Fibroblast of skin of right biceps (primary cell): Measurements from ENCODE around the gene TNNT1.
"Not testable (repeated sequence)": the region's sequence is repeated elsewhere in the genome, so short reads cannot be mapped to it uniquely, and the experiment has no call there.

Experiments used
- DNase-seq: peaks from one replicate; pipeline ENCODE4 v3.0.0-alpha.2; 2013

The TNNT1 gene

DNA sequence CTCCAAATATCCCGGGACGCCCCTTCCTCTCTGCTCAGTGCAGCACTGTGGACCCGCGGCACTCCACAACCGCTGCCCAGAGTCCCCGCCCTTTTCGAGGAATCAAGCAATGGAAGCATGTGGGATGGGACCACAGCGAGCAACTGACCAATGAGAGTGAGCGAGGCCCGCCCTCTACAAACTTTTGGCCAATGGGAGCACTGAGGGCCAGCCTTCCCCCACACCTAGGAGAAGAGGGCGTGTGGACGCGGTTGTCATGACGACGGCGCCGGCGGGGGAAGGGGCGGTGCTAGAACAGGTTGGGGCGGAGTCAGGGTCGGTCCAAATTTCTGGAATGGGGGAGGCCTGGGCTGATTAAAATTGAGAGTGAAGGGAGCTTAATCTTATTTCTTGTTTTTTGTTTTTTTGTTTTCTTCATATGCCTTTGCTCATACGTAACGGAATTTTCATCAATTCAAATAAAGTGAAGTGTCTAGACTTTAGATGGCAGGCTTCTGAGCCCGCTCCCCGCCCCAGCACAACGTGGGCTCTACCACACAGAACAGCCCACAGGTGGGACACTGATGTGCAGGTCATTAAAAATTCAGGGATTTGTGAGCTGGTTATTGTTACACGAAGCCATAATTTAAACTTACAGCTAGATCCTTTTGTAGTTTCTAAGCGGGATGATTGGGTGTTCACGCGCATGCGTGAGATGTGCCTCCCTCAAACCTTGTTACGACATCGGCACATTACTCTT lies 17.7 kb upstream of the TNNT1 start, which contains the start of gene DNAAF3:
TSS of gene DNAAF3 (minus strand) at position 84 of the 739 bp plus-strand sequence. CDS start 200 bp downstream, outside the sequence.
- DNase-seq = peak; percentile 98

DNA sequence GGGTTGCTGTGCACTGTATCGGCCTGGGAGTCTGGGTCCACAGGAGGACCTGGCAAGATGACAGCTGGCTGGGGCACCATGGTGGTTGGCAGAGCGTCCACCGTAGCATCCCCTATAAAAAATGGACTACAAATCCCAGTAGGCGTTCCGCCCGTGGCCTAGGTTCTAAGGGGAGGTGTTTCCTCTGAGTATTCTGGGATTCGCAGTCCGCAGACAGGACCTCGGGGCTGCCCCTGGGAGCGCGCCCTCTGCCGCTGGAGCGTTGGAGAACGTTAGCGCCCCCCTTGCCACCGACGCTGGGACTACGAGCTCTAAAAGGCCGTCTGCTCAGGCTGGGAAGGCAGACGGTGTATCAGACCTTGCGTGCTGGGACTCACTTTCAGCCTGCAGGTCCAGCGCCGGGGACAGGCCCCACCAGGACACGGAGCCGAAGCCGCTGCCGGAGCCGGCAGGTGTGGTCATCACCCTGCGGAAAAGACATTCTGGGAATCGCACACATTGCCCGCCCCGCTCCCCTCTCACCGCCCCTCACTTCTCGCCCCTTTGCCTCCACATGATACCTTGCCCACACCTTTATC lies 17.0 kb upstream of the TNNT1 start:
- peak; percentile 74 for DNase-seq

DNA sequence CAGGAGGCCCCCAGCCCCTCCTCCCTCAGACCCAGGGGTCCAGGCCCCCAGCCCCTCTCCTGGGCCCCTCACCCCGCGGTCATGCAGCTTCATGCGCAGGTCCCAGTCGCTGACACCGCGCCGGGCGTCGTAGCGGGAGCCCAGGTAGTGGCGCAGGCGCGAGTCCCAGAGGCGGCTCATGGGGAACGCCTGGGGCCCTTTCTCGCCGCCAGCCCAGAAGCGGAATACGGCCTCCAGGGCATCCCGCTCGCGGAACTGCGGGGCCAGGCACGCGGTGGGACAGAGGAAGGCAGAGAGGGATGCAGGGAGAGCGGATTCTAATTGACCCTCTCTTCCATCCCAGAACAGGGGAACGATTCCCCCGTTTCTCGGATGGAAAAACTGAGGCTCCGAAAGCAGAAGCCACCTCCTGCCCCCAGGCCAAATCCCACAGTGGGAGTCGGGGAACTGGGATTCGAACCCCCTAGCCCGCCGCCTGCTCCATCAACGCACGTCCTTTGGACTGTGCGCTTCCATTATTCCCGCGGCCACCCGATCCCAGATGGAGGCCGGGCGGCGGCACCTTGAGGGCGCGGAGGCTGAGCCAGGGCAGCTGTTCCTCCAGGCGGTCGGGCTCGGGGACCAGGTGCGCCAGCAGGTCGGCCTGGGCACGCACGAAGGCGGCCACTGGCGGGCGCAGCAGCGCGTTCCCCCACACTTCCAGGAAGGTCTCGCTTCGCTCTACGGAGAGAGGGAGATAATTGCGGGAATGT lies 12.7 kb upstream of the TNNT1 start:
- DNase-seq = no peak

DNA sequence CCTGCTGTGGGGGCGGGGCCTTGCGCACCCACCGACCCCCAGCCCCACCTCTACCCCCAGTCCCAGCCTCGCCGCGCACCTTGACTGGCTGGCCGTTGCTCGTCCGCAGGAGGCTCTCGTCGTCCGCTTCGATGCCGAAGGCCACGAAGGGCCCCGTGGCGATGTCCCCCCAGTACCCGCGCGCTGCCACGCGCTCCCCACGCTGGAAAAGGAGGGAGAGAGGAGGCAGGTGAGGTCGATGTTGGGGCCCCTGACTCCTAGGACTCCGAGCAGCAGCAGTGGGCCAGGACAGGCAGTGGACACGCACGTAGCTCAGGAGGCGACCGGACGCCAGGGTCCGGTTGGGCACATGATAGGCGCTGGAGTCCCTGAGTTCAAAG lies 12.0 kb upstream of the TNNT1 start:
- DNase-seq = no peak

DNA sequence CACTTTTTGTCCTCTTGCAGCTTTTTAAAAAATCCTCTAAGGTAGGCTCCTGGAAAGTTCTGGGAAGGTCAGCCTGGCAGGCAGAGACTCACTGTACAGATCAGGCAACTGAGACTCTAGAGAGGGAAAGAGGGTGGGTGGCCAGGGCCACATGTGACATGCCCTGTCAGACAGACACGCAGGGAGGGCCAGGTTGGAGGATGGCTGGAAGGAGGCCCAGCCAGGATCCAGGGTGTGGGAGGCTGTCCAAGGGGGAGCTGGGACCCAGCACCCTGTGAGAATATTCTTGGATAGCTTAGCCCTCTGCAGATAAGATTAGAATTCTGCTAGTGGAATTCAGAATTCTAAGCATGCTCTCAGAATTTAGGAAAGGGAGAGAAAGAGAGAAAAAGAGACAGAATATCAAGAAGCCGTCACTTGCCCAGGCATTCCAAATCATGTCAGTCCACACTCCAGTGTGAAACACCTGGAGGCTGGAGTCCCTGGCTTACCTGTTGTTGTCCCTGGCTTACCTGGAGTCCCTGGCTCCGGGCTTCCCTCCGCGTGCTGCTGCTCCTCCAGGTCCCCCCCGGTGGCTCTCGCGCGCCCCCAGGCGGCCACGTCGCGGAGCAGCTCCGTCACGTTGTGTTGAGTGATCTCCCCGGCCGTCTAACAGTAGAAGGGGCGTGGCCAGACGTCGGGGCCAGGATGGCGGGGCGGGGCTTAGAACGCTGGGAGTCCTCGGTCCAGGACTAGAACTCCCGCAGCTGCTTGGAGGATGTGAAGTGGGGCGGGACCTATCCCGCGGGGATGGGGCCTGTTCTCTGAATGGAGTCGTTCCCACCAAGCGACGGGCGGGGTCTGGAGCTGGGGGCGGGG lies 11.4 kb upstream of the TNNT1 start:
- DNase-seq = peak; percentile 81

DNA sequence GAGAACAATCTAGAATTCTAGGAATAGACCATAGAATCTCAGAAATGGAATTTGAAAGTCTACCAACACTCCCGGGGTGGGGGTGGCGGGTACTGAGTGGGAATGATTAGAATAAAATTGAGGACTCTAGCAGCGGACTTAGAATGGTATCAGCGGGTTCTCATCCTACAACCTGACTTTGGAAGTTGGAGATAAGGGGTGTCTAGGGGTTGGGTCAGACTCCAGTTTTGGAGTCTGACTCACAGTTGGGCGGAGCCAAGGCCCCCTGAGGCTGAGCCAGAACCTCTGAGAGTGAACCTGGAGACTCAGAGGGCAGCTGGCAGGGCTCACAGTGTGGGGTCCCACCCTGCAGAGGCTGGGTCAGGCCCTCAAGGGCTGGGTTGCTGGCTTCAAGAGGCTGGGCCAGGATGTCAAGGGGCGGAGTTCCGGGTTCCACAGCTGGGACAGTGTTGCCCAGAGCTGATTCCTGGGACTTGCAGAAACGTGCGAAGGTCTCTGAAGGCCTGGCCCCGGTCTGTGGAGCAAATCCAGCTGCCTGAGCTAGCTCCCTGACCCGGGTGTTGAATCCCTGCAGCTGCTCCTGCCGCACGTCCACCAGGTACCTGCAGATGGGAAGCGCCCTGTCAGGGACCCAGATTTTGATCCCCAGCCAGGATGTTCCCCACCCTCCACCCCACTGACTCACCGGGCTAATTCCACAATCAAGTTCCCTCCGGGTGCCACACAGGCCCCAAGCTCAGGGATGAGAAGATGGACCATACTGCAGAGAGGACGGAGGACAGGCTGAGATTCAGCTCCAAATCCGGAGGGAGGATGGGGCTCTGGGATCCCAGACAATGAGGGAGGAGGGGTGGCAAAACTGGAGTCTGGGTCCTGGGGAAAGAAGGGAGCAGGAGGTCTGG lies 10.1 kb upstream of the TNNT1 start:
- DNase-seq = peak; percentile 37

DNA sequence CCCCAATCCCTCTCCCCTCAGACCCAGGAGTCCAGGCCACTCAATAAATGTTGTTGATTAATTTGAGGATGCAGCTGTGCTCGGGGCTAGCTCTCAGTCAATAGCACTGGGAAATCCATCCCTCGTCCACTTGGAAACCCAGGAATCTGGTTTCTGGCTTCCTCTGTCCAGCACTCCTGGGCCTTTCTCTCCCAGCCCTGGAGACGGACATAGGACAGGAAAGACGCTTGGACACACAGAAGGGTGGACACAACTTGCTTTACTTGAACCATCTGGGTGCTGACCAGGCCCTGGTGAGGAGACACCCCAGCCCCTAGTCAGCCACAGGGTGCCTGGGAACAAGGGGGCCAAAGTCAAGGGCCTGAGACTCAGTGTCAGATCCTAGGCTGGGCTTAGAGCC lies 9.4 kb upstream of the TNNT1 start:
- no peak for DNase-seq

DNA sequence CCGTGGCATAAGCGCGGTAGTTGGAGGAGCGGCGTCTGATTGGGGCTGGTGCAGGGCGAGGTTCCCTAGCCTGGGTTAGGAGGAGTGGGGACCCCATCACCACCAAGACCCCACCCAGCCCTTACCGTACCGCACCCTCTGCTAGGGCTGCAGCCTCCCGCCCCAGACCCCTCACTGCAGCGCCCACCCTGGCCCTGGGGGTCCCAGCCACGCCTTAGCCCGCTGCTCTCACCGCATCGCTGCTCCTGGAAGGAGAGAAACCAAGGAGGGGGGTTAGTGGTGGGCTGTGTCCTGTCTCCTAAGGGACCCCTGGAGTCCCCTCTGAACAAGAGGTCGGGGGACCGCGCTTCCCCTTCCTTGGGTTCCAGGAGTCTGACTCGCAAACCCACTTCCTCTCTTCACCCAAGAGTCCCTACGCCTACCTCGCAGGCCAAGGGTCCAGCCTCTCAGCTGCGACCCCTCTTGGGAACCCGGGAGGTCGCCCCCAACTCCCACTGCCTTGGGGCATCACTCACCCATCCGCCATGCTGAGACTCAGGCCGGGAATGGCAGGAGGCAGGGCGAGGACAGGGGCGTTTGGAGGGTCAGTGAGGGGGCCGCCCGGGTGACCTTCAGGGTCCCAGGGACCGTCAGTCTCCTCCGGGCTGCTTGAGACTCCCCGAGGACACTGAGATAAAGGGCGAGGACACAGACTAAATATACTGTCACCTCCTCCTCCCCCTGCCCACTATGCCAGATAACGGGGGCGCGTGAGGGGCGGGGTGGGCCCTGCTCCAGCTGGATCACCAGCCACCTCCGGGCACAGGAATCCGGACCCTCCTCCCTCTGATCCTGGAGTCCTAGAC lies 8.3 kb upstream of the TNNT1 start, which contains the start of gene TNNI3:
TSS of gene TNNI3 (minus strand) at position 669 of the 845 bp plus-strand sequence. CDS start at position 526, 143 bp downstream.
- no peak for DNase-seq

DNA sequence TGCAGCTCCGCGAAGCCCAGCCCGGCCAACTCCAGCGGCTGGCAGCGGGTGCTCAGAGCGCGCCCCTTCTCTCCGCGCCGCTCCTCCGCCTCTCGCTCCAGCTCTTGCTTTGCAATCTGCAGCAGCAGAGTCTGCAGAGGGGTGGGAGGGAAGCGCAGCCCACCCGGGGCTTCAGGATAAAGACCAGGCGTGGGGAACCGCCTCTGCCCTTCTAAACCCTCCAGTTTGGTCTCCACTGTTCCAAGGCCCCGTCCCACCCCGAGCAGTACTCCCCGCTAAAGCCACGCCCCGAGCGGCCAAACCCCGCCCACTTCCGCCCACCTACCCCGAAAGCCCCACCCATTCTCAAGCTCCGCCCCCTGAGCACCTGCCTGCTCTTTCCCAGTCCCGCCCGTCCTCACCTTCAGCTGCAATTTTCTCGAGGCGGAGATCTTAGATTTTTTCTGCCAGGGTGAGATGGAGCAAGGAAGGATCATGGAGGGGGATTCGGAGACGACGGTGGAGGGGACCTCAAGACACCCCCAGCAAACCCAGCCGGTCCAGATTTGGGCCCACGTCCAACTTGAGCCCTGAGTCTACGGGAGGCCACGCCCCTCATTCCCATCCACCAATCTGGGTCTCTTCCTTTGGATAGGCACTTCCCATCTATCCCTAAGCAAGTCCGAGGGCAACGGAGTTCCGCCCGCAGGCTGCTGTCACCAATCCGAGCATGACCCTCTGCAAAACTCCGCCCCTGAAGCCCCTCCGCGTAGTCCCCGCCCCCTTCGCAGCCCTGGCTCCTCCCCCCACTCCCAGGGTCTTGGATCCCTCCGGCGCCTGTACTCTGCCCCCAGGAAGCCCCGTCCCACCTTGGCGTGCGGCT lies 7.4 kb upstream of the TNNT1 start:
- peak; percentile 40 for DNase-seq

DNA sequence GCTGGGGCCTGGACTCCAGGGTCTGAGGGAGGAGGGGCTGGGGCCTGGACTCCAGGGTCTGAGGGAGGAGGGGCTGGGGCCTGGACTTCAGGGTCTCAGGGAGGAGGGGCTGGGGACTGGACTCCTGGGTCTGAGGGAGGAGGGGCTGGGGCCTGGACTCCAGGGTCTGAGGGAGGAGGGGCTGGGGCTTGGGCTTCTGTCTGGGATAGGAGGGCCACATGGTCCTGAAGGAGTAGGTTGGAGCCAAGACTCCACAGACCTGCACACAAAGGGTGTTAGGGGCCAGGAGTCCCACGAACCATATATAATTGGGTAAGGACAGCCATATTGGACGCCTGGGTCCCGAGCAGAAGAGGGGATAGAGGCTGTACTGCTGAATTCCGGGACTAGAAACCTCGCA lies 6.8 kb upstream of the TNNT1 start:
- DNase-seq = not testable (repeated sequence)

DNA sequence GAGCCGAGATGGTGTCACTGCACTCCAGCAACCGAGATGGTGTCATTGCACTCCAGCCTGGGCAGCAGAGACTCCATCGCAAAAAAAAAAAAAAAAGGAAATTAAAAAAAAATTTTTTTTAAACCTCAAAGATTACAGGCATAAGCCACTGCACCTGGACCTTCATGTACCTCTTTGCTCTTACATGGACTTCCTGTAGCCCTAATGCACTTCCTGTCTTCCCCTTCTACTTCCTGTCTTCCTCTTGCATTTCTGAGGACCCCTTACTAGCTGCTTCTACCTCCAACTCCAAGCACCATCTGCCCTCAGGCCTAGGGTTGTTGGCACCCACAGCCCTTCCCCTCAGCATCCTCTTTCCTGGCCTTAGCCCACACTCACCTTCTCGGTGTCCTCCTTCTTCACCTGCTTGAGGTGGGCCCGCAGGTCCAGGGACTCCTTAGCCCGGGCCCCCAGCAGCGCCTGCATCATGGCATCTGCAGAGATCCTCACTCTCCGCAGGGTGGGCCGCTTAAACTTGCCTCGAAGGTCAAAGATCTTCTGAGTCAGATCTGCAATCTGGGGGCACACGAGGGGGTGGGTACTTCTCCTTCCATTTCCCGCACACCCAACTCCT lies 4.8 kb upstream of the TNNT1 start:
- no peak for DNase-seq

DNA sequence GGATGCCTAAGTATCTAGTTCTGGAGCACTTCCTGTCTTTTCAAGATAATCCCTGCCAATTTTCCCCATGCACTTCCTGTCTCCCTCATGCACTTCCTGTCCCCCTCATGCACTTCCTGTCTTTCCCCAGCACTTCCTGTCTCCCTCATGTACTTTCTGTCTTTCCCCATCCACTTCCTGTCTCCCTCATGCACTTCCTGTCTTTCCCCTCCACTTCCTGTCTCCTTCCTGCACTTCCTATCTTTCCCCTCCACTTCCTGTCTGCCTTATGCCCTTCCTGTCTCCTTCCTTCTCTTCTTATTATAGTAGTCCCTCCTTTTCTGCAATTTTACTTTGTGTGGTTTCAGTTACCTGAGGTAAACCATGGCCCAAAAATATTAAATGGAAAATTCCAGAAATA lies 3.0 kb upstream of the TNNT1 start:
- DNase-seq = no peak

DNA sequence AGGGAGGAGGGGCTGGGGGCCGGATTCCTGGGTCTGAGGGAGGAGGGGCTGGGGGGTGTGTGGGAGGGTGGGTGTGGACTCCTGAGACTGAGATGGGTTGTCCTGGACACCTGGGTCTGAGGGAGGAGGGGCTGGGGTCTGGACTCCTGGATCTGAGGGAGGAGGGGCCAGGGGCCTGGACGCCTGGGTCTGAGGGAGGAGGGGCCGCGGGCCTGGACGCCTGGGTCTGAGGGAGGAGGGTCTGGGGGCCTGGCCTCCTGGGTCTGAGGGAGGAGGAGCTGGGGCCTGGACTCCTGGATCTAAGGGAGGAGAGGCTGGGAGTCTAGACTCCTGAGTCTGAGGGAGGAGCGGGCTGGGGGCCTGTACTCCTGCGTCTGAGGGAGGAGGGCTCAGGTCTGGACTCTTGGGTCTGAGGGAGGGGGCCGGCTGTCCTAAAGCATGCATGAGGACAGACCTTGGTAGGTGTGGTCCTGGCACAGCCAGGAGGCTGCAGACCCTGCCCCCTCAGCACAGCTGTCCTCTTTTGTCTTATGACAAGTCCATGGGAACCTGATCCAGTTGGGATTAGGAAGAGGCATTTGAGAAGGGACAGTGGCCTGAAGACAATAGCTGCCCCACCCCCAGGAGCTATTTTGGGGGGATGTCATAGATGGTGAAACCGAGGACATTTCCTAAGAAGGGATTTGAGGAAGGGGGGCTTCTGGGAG lies 1.3 kb downstream of the TNNT1 start:
- DNase-seq = no peak

DNA sequence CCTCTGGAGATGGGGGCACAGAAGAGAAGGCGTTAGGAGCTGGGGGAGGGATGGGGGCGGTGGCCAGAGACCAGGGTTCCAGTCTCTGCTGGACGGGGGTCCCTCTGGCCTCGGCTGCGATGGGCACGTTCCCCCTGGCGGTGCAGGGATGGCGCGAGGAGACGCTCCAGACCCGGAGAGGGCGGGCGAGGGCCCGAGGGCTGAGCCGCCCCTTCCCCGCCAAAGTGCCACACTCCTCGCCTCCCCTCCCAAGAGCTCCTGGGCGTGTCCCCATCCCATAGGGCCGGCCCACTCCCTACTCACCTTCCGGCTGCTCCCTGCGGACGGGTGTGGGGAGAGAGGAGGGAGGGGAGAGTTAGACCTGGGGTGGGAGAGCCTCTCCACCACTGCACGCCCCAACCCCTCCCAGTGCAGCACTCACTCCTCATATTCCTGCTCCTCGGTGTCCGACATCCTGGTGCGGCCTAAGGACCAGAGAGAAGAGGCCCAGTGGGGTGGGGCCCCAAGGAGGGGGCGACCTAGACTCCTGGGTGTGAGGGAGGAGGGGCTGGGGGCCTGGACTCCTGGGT lies 2.2 kb downstream of the TNNT1 start:
- DNase-seq = peak; percentile 27

DNA sequence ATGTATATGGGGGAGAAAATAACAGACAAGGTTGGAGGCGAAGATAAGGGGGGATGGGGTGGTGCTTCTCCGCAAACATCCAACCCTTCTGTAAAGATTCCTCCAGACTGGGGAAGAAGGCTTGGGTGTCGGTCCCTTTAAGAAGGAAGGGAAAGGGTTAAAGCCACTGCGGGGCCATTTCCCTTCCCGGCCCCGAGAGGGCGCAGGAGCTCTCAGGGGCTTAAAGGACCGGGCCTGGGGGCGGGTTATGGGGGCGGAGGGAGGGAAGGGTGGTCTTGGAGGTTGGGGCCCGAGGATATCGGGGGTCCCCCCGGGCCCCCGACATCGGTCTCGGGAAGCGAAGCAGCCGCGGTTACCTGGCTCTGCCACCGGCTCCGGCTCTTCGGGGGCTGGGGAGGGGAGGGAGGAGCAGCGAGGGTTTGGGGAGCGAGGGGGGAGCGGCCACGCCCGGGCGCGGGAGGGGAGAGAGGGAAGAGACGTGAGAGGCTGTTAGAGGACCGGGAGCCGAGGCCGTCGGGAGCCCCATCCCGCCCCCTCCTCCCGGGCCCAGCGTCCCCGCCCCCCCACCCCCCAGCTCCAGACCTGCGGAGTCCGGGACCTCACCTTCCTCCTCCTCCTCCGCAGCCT lies 2.8 kb downstream of the TNNT1 start:
- peak; percentile 33 for DNase-seq

DNA sequence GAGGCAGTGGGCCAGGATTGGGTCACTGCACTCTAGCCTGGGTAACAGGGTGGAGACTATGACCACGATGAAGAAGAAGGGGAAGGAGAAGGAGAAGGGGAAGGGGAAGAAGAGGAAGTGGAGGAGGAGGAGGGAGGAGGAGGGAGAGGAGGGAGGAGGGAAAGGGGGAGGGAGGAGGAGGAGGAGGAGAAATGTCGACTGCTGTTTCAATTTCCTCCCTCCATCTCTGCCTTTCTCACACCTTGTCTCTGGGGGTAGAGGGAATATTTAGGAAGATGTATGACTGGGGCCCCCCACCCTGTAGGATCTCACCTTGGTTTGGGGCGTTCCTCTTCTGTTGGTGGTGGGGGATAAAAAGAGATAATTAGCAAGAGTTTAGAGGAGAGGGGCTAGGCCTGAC lies 3.8 kb downstream of the TNNT1 start:
- no peak for DNase-seq

DNA sequence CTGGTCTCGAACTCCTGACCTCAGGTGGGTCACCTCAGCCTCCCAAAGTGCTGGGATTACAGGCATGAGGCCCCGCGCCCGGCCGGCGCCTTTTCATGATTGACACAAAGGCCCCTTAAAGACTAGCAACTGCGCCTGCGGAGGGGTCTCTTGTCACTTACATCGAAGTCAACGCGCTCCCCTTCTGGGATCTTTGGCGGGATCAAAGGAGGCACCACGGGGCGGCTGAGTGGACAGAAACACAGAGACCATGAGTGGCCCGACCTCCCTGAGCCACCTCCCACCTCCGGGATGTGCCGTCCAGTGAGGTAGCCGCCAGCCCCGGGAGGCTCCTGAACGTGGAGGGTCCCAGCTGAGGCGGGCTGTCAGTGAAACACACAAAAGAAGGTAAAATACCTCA lies 7.3 kb downstream of the TNNT1 start:
- no peak for DNase-seq

DNA sequence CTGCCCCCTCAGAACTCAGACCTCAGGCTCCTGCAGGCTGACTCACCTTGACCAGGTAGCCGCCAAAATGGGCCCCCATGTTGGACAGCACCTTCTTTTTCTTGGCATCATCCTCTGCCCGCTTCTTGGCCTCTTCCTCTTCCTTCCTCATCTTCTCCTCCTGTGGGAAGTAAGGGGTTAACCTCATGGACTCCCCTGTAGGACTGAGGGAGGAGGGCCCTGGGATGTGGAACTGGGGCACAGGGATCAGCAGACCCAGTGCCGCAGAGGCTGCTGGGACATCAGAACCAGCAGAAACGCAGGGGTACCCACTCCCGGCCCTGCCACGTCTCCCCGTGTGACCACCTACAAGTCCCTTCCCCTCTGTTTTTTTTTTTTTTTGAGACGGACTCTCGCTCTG lies 11.1 kb downstream of the TNNT1 start:
- DNase-seq = no peak
